GM12878 (cell line): ENCODE results near the gene ZDHHC19.
"Not testable (repeated sequence)": the region's sequence is repeated elsewhere in the genome, so short reads cannot be mapped to it uniquely, and the experiment has no call there.

ENCODE experiments used
- EP300 ChIP-seq, 2 experiments: fragments of 150-350 bp in 1 of 2; IDR thresholded peaks; 2 replicates each; pipeline ENCODE4 v1.6.1; 2011 to 2012; ENCODE audit warnings: low read depth in 2 of 2, low read length in 2 of 2, borderline replicate concordance in 1 of 2, improper control_type of control experiment in 1 of 2, inconsistent platforms in 1 of 2; ENCODE audit not compliant: control insufficient read depth in 1 of 2
- EZH2 ChIP-seq: IDR thresholded peaks from 2 replicates; pipeline ENCODE4 v1.6.1; 2012; ENCODE audit warnings: low read depth, mild to moderate bottlenecking, control low read depth, inconsistent platforms, low read length, borderline replicate concordance; ENCODE audit not compliant: control insufficient read depth
- HCFC1 ChIP-seq: fragments of 150-350 bp; IDR thresholded peaks from 2 replicates; pipeline ENCODE4 v1.6.1; 2014; ENCODE audit warnings: low read length
- HDAC2 ChIP-seq: fragments of 200-600 bp; sonication (generic); IDR thresholded peaks from 2 replicates; pipeline ENCODE4 v1.6.1; 2017
- JUNB ChIP-seq: IDR thresholded peaks from 2 replicates; pipeline ENCODE4 v1.6.1; 2016; ENCODE audit warnings: antibody characterized with exemption, mild to moderate bottlenecking
- MYC ChIP-seq: IDR thresholded peaks from 2 replicates; pipeline ENCODE4 v1.6.1; 2011; ENCODE audit warnings: mild to moderate bottlenecking, low read length, moderate library complexity, inconsistent platforms; ENCODE audit not compliant: insufficient read depth, insufficient replicate concordance, insufficient read length, severe bottlenecking
- POLR2A ChIP-seq: IDR thresholded peaks from 2 replicates; pipeline ENCODE4 v1.6.1; 2011; ENCODE audit warnings: low read depth, mild to moderate bottlenecking, low read length
- SMARCA5 ChIP-seq: fragments of 450-650 bp; IDR thresholded peaks from 2 replicates; pipeline ENCODE4 v1.6.1; 2017; ENCODE audit warnings: mild to moderate bottlenecking
- TAF1 ChIP-seq: IDR thresholded peaks from 2 replicates; pipeline ENCODE4 v1.6.1; 2011; ENCODE audit warnings: mild to moderate bottlenecking, low read depth, low read length, borderline replicate concordance
- TF ChIP-seq, protein P1 (sequence below): fragments of 450-650 bp; IDR thresholded peaks from 2 replicates; pipeline ENCODE4 v1.6.1; 2017; ENCODE audit warnings: antibody characterized with exemption, mild to moderate bottlenecking, moderate library complexity
- TF ChIP-seq, protein P2 (sequence below), 3 experiments: IDR thresholded peaks in 2 of 3; conservative IDR thresholded peaks in 1 of 3; 2 replicates each; pipeline ENCODE4 v1.5.1; 2011; ENCODE audit warnings: low read depth in 3 of 3, low read length in 3 of 3, mild to moderate bottlenecking in 3 of 3, control low read depth in 2 of 3, moderate library complexity in 2 of 3, inconsistent platforms in 1 of 3, mixed read lengths in 1 of 3; ENCODE audit not compliant: control insufficient read depth in 2 of 3, insufficient read depth in 1 of 3; ENCODE audit errors: extremely low read depth in 1 of 3

DNA sequence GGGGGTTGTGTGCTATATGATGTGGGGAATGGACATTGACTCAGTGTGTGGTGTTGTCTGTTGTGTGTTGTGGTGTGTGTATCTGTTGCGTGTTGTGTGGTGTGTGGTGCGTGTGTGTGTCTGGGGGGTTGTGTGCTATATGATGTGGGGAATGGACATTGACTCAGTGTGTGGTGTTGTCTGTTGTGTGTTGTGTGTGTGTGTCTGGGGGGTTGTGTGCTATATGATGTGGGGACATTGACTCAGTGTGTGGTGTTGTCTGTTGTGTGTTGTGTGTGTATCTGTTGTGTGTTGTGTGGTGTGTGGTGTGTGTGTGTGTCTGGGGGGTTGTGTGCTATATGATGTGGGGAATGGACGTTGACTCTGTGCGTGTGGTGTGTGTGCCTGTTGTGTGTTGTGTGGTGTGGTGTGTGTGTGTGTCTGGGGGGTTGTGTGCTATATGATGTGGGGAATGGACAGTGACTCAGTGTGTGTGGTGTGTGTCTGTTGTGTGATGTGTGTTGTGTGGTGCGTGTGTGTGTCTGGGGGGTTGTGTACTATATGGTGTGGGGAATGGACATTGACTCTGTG lies 46.1 kb downstream of the ZDHHC19 start:
- not testable (repeated sequence) for TF ChIP-seq EP300 (IDR thresholded peaks at IDR 0.05; ENCODE audit: borderline replicate concordance in 1 of 2, control insufficient read depth in 1 of 2, low read depth in 2 of 2, low read length in 2 of 2); EZH2; SMARCA5; HCFC1; HDAC2; MYC; TAF1; JUNB; POLR2A
- TF ChIP-seq, protein P1, sequence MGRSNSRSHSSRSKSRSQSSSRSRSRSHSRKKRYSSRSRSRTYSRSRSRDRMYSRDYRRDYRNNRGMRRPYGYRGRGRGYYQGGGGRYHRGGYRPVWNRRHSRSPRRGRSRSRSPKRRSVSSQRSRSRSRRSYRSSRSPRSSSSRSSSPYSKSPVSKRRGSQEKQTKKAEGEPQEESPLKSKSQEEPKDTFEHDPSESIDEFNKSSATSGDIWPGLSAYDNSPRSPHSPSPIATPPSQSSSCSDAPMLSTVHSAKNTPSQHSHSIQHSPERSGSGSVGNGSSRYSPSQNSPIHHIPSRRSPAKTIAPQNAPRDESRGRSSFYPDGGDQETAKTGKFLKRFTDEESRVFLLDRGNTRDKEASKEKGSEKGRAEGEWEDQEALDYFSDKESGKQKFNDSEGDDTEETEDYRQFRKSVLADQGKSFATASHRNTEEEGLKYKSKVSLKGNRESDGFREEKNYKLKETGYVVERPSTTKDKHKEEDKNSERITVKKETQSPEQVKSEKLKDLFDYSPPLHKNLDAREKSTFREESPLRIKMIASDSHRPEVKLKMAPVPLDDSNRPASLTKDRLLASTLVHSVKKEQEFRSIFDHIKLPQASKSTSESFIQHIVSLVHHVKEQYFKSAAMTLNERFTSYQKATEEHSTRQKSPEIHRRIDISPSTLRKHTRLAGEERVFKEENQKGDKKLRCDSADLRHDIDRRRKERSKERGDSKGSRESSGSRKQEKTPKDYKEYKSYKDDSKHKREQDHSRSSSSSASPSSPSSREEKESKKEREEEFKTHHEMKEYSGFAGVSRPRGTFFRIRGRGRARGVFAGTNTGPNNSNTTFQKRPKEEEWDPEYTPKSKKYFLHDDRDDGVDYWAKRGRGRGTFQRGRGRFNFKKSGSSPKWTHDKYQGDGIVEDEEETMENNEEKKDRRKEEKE: not testable (repeated sequence)
- TF ChIP-seq, protein P2, sequence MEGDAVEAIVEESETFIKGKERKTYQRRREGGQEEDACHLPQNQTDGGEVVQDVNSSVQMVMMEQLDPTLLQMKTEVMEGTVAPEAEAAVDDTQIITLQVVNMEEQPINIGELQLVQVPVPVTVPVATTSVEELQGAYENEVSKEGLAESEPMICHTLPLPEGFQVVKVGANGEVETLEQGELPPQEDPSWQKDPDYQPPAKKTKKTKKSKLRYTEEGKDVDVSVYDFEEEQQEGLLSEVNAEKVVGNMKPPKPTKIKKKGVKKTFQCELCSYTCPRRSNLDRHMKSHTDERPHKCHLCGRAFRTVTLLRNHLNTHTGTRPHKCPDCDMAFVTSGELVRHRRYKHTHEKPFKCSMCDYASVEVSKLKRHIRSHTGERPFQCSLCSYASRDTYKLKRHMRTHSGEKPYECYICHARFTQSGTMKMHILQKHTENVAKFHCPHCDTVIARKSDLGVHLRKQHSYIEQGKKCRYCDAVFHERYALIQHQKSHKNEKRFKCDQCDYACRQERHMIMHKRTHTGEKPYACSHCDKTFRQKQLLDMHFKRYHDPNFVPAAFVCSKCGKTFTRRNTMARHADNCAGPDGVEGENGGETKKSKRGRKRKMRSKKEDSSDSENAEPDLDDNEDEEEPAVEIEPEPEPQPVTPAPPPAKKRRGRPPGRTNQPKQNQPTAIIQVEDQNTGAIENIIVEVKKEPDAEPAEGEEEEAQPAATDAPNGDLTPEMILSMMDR (IDR thresholded peaks at IDR 0.05 in 2 of 3, conservative IDR thresholded peaks at IDR 0.05 in 1 of 3; ENCODE audit: control insufficient read depth in 2 of 3, extremely low read depth in 1 of 3, insufficient read depth in 1 of 3, low read depth in 3 of 3, low read length in 3 of 3): not testable (repeated sequence)
